ENCODE data around the gene TSHZ2. TPM values are rescaled to one million over a fixed set of nuclear protein-coding genes. Genes with fewer than 3 reads are reported as not detected.

The TSHZ2 gene
- total and polyA plus RNA-seq, 2 of the 4 experiments (the other 2 are of a cell fraction), result under 0.01 to 0.02 TPM

DNA sequence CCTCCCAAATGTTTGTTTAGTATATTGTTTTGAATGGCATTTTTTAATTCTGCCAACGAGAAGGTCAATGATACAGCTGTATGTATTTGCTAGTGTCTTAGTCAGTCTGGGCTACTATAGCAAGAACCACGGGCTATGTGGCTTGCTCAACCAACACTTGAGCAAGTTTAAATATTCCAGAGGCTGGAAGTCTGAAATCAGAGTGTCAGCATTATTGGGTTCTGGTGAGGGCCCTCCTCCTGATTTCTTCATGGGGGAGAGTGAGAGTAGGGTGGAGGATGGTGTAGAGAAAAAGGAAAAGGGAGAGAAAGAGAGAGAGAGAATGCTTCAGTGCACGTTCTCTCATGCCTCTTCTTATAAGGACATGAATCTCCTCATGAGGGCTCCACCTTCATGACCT lies 144.6 kb downstream of the TSHZ2 start:
- H2AFZ ChIP-seq (replicated peaks; ENCODE audit: low read length, poor library complexity), result no peak overlapping the region
- dilution Hi-C loops (cut with HindIII; ENCODE audit: low sequenced_read_pairs, unreplicated experiment), result no loop called here
- POLR2A ChIA-PET (ENCODE audit: unreplicated experiment), result no interaction called here

More for the DNA sequence above, 144.6 kb downstream of the TSHZ2 start:
- H3K14ac ChIP-seq (replicated peaks; ENCODE audit: low read depth, low read length), result no peak overlapping the region
- no peak overlapping the region for H3K56ac ChIP-seq (ENCODE audit: extremely low read depth, insufficient read depth, low read length)
- no peak overlapping the region for H4K5ac ChIP-seq (ENCODE audit: low read depth, low read length)
- DNase-seq (no peak), ATAC-seq (ENCODE audit: low read depth) (no peak)
- intact Hi-C loops (cut with micrococcal nuclease) (no loop called here), in situ Hi-C loops (cut with MboI; ENCODE audit: low sequenced_read_pairs) (no loop called here)
- H3K9me3 ChIP-seq (ENCODE audit: control insufficient read depth, insufficient read depth, low read length), result no peaks in the 10 kb centered on the region
- no peak overlapping the region for H2BK5ac ChIP-seq (ENCODE audit: low read depth, low read length, poor library complexity, severe bottlenecking)
- no peak overlapping the region for H3K4me3 ChIP-seq (ENCODE audit: insufficient read depth, low read depth, low read length)
- H2BK15ac ChIP-seq (ENCODE audit: low read depth, low read length), result no peak overlapping the region
- H3K27ac ChIP-seq (ENCODE audit: insufficient read depth, low read length), result no peak overlapping the region
- no peak overlapping the region for H3K23ac ChIP-seq (ENCODE audit: low read depth, low read length)
- no peaks in the 10 kb centered on the region for H3K27me3 ChIP-seq (ENCODE audit: control insufficient read depth, insufficient read depth, low read length)
- H3K9ac ChIP-seq (ENCODE audit: low read depth, low read length), result no peak overlapping the region
- H4K20me1 ChIP-seq (ENCODE audit: insufficient read depth, low read length), result no peaks in the 10 kb centered on the region
- H2AK9ac ChIP-seq (replicated peaks; ENCODE audit: low read depth, low read length, poor library complexity), result no peak overlapping the region
- BruUV-seq (replicated peaks), result no TSS peak
- H3K79me1 ChIP-seq (ENCODE audit: low read depth in 1 of 2, low read length in 2 of 2), result no peaks in the 10 kb centered on the region
- no peak overlapping the region for H3K18ac ChIP-seq (ENCODE audit: low read depth, low read length)
- CTCF ChIA-PET, result no interaction called here
- TF ChIP-seq POLR2A (IDR thresholded peaks at IDR 0.05; ENCODE audit: low read depth, low read length), result no peak
- TF ChIP-seq CHD1 (IDR thresholded peaks at IDR 0.05; ENCODE audit: low read depth, low read length), result no peak
- no peak for TF ChIP-seq SMC3 (IDR thresholded peaks at IDR 0.05; ENCODE audit: low read depth, low read length)
- TF ChIP-seq RAD21 (IDR thresholded peaks at IDR 0.05; ENCODE audit: low read length), result no peak
- no peak for TF ChIP-seq RCOR1 (IDR thresholded peaks at IDR 0.05; ENCODE audit: insufficient replicate concordance, low read length)
- TF ChIP-seq FOS (IDR thresholded peaks at IDR 0.05; ENCODE audit: low read depth, low read length), result no peak
- no peak for TF ChIP-seq RFX5 (IDR thresholded peaks at IDR 0.05; ENCODE audit: low read depth, low read length)
- no peak for TF ChIP-seq MXI1 (IDR thresholded peaks at IDR 0.05; ENCODE audit: borderline replicate concordance, low read depth, low read length)
- no peak for TF ChIP-seq MAFK (IDR thresholded peaks at IDR 0.05; ENCODE audit: low read depth, low read length)
- H3K4ac ChIP-seq (ENCODE audit: low read depth, low read length), result no peak overlapping the region
- no peaks in the 10 kb centered on the region for H3K9me1 ChIP-seq (ENCODE audit: insufficient read depth, low read length)
- no peak overlapping the region for H4K8ac ChIP-seq (ENCODE audit: low read depth in 2 of 2, low read length in 2 of 2)
- H3K36me3 ChIP-seq (ENCODE audit: control insufficient read depth, insufficient read depth, low read length), result no peaks in the 10 kb centered on the region
- no peak overlapping the region for H4K91ac ChIP-seq (ENCODE audit: insufficient read depth, low read depth, low read length)
- no peak overlapping the region for H3K4me2 ChIP-seq (ENCODE audit: low read depth, low read length)
- H2AK5ac ChIP-seq (ENCODE audit: low read depth, low read length), result no peak overlapping the region
- WGBS, 2 experiments (ENCODE audit: extremely low coverage in 2 of 2, insufficient read length in 1 of 2), result 33% methylated on average over 1 of the region's 3 CpGs; no CpG with 5 or more reads in 1 of the 2 experiments
- H2BK120ac ChIP-seq (ENCODE audit: low read depth, low read length), result no peak overlapping the region
- H2BK20ac ChIP-seq (ENCODE audit: low read depth, low read length), result no peak overlapping the region
- H3K4me1 ChIP-seq (ENCODE audit: control insufficient read depth, insufficient read depth, low read length), result no peaks in the 10 kb centered on the region

Data from IMR-90 (cell line).